HG02798 (cell line): ENCODE data around the gene NTM.

Experiments used
- ATAC-seq: cut with Tn5 transposase; IDR thresholded peaks from one replicate; pipeline ENCODE4 v1.9.1; 2021; ENCODE audit warnings: mild to moderate bottlenecking; ENCODE audit not compliant: unreplicated experiment, poor library complexity

NTM gene

GRCh38 chr11:131964698-131965483, 594.5 kb downstream of the NTM start:
- ATAC-seq: no peak

- no peak for ATAC-seq
Measured at GRCh38 chr11:131965504-131965903, 595.1 kb downstream of the NTM start.

- ATAC-seq: no peak
Measured at GRCh38 chr11:131966667-131967066, 596.3 kb downstream of the NTM start.

GRCh38 chr11:131969261-131969660, 598.8 kb downstream of the NTM start:
- no peak for ATAC-seq

- no peak for ATAC-seq
Measured at GRCh38 chr11:131973061-131973460, 602.6 kb downstream of the NTM start.

GRCh38 chr11:131975619-131976018, 605.2 kb downstream of the NTM start:
- no peak for ATAC-seq

GRCh38 chr11:131976021-131976420, 605.6 kb downstream of the NTM start:
- ATAC-seq: no peak

GRCh38 chr11:131977231-131977630, 606.8 kb downstream of the NTM start:
- no peak for ATAC-seq

- ATAC-seq: no peak
Measured at GRCh38 chr11:131977854-131978253, 607.4 kb downstream of the NTM start.

- no peak for ATAC-seq
Measured at GRCh38 chr11:131978351-131978750, 607.9 kb downstream of the NTM start.

- ATAC-seq: no peak
Measured at GRCh38 chr11:131979364-131979763, 608.9 kb downstream of the NTM start.

- no peak for ATAC-seq
Measured at GRCh38 chr11:131980199-131980598, 609.8 kb downstream of the NTM start.

GRCh38 chr11:131980888-131981668, 610.7 kb downstream of the NTM start:
- no peak for ATAC-seq

- no peak for ATAC-seq
Measured at GRCh38 chr11:131982154-131982553, 611.7 kb downstream of the NTM start.

- ATAC-seq: no peak
Measured at GRCh38 chr11:131985846-131986301, 615.5 kb downstream of the NTM start.

- ATAC-seq: no peak
Measured at GRCh38 chr11:131987703-131988102, 617.3 kb downstream of the NTM start.

- ATAC-seq: no peak
Measured at GRCh38 chr11:131991606-131992005, 621.2 kb downstream of the NTM start.

- no peak for ATAC-seq
Measured at GRCh38 chr11:131993246-131993645, 622.8 kb downstream of the NTM start.

- ATAC-seq: no peak
Measured at GRCh38 chr11:131998020-131998419, 627.6 kb downstream of the NTM start.

GRCh38 chr11:131999084-131999483, 628.7 kb downstream of the NTM start:
- no peak for ATAC-seq

- no peak for ATAC-seq
Measured at GRCh38 chr11:131999955-132000354, 629.5 kb downstream of the NTM start.

GRCh38 chr11:132005887-132006286, 635.5 kb downstream of the NTM start:
- ATAC-seq: no peak
